CD14-positive monocyte (primary cell): ENCODE results near the gene PFDN1. TPM values are rescaled to one million over a fixed set of nuclear protein-coding genes. Genes with fewer than 3 reads are reported as not detected.

Experiments
- DNase-seq, 3 donors: peaks; one replicate each; pipeline ENCODE4 v3.0.0-alpha.2; 2011 to 2022
- H2AFZ ChIP-seq: 2 replicates; pipeline ENCODE4 v1.6.0; 2012; ENCODE audit warnings: mild to moderate bottlenecking, low read depth, low read length, inconsistent platforms; ENCODE audit not compliant: insufficient read depth, poor library complexity, severe bottlenecking
- H3K27ac ChIP-seq, 2 donors: 1 replicate in 1 of 2; 2 replicates in 1 of 2; pipeline ENCODE4 v1.5.1; 2012 to 2013; ENCODE audit warnings: low read length in 2 of 2, control low read depth in 1 of 2, inconsistent platforms in 1 of 2, low read depth in 1 of 2, mild to moderate bottlenecking in 1 of 2
- H3K27me3 ChIP-seq, 2 donors: one replicate each; pipeline versions ENCODE4 v1.6.0 to v1.6.1; 2011 to 2013; ENCODE audit warnings: low read length in 2 of 2; ENCODE audit not compliant: control insufficient read depth in 2 of 2, insufficient read depth in 2 of 2
- H3K36me3 ChIP-seq, 2 donors: replicated peaks in 1 of 2; 1 replicate in 1 of 2; 2 replicates in 1 of 2; pipeline versions ENCODE4 v1.5.1 to v1.6.1; 2012 to 2013; ENCODE audit warnings: low read length in 2 of 2, control low read depth in 1 of 2, inconsistent platforms in 1 of 2, mild to moderate bottlenecking in 1 of 2; ENCODE audit not compliant: insufficient read depth in 2 of 2, control insufficient read depth in 1 of 2
- H3K4me1 ChIP-seq, 2 donors: 1 replicate in 1 of 2; 2 replicates in 1 of 2; pipeline versions ENCODE4 v1.5.1 to v1.6.1; 2012 to 2013; ENCODE audit warnings: low read length in 2 of 2, control low read depth in 1 of 2, inconsistent platforms in 1 of 2, mild to moderate bottlenecking in 1 of 2, moderate library complexity in 1 of 2; ENCODE audit not compliant: insufficient read depth in 2 of 2, control insufficient read depth in 1 of 2
- H3K4me2 ChIP-seq: replicated peaks from 2 replicates; pipeline ENCODE3; 2012; ENCODE audit warnings: low read length, moderate library complexity, mild to moderate bottlenecking; ENCODE audit not compliant: poor library complexity, severe bottlenecking; ENCODE audit errors: extremely low read depth
- H3K4me3 ChIP-seq, 3 experiments: fragments of 200-600 bp in 1 of 3; sonication (generic) in 1 of 3; replicated peaks in 1 of 3; 1 replicate in 2 of 3; 2 replicates in 1 of 3; pipeline ENCODE4 v1.5.1; 2011 to 2013; ENCODE audit warnings: low read length in 3 of 3, mild to moderate bottlenecking in 3 of 3, control low read depth in 2 of 3, low read depth in 2 of 3, inconsistent platforms in 1 of 3, moderate library complexity in 1 of 3
- H3K79me2 ChIP-seq: 2 replicates; pipeline ENCODE4 v1.6.0; 2012; ENCODE audit warnings: mild to moderate bottlenecking, control low read depth, inconsistent platforms, low read length, moderate library complexity; ENCODE audit not compliant: insufficient read depth
- H3K9ac ChIP-seq: 2 replicates; pipeline ENCODE4 v1.6.0; 2017; ENCODE audit warnings: low read length, mild to moderate bottlenecking; ENCODE audit not compliant: insufficient read depth, poor library complexity, severe bottlenecking
- H3K9me3 ChIP-seq, 2 donors: replicated peaks in 1 of 2; 1 replicate in 1 of 2; 2 replicates in 1 of 2; pipeline versions ENCODE4 v1.5.1 to v1.6.1; 2012 to 2013; ENCODE audit warnings: low read length in 2 of 2, control low read depth in 1 of 2; ENCODE audit not compliant: control insufficient read depth in 1 of 2, insufficient read depth in 1 of 2
- H4K20me1 ChIP-seq: 2 replicates; pipeline ENCODE4 v1.6.0; 2012; ENCODE audit warnings: mild to moderate bottlenecking, low read length, control low read depth, moderate library complexity; ENCODE audit not compliant: insufficient read depth
- H3K27ac Mint-ChIP-seq, 7 donors: one replicate each; pipeline ENCODE4 v1.8.0; 2020; ENCODE audit warnings: mild to moderate bottlenecking in 7 of 7, mixed read lengths in 7 of 7, moderate library complexity in 6 of 7, inconsistent platforms in 2 of 7
- H3K27me3 Mint-ChIP-seq, 3 donors: one replicate each; pipeline ENCODE4 v1.8.0; 2021 to 2022; ENCODE audit warnings: low read depth in 3 of 3, mild to moderate bottlenecking in 3 of 3, mixed read lengths in 3 of 3, moderate library complexity in 3 of 3, inconsistent platforms in 1 of 3
- H3K36me3 Mint-ChIP-seq, 2 donors: one replicate each; pipeline ENCODE4 v1.8.0; 2020; ENCODE audit warnings: mixed read lengths in 2 of 2, inconsistent platforms in 1 of 2, mild to moderate bottlenecking in 1 of 2
- H3K4me1 Mint-ChIP-seq: one replicate; pipeline ENCODE4 v1.8.0; 2020; ENCODE audit warnings: mild to moderate bottlenecking, mixed read lengths
- H3K4me3 Mint-ChIP-seq, 2 donors: one replicate each; pipeline ENCODE4 v1.8.0; 2020; ENCODE audit warnings: mild to moderate bottlenecking in 2 of 2, mixed read lengths in 2 of 2, moderate library complexity in 1 of 2
- H3K9me3 Mint-ChIP-seq, 7 donors: one replicate each; pipeline ENCODE4 v1.8.0; 2020 to 2022; ENCODE audit warnings: mixed read lengths in 7 of 7, mild to moderate bottlenecking in 6 of 7, moderate library complexity in 6 of 7, inconsistent platforms in 2 of 7
- WGBS: methylation state at CpG from one replicate; pipeline ENCODE4 v1.1.5; 2013; ENCODE audit warnings: missing lambda C conversion rate; ENCODE audit not compliant: insufficient coverage; 5-methylcytosine and 5-hydroxymethylcytosine counted together
- intact Hi-C, 2 donors: fragments of 100-400 bp; cut with micrococcal nuclease; formaldehyde crosslinking; loops; one replicate each; pipeline versions ENCODE4 v1.15.0 to v1.15.1; 2023
- polyA plus RNA-seq, 3 donors: library from polyadenylated mRNA; depleted of rRNA in 1 of 3; unstranded in 2 of 3; stranded (reverse) in 1 of 3; fragments of 300-500 nt in 2 of 3; fragments of >200 nt in 1 of 3; fragmentation: Illumina TruSeq in 2 of 3; gene quantifications; 1 replicate in 2 of 3; 2 replicates in 1 of 3; pipeline ENCODE4 v1.2.3, GENCODE V29; 2012 to 2021
- TF ChIP-seq, protein P1 (sequence below): fragments of 200-600 bp; IDR thresholded peaks from one replicate; pipeline ENCODE4 v1.8.0; 2022; ENCODE audit warnings: antibody characterized with exemption, mild to moderate bottlenecking

Gene PFDN1
- polyA plus RNA-seq, 3 donors, result 44.7 to 105 (median 82.2) TPM

GRCh38 chr5:140284013-140284412, 18.9 kb downstream of the PFDN1 start:
- Mint-ChIP-seq H3K9me3 (no peaks in the 10 kb centered on the region), H3K27ac (peak overlapping the region; percentile 83 to 91 (median 90)), H3K36me3 (peaks cover 7 to 13% of the 10 kb centered on the region in 2 donors), H3K4me3 (no peak overlapping the region), H3K4me1 (peaks cover 18% of the 10 kb centered on the region), H3K27me3 (no peaks in the 10 kb centered on the region)
- Histone ChIP-seq H3K4me1 (peaks cover 20 to 22% of the 10 kb centered on the region in 2 donors), H3K9me3 (no peaks in the 10 kb centered on the region), H2AFZ (no peak overlapping the region), H3K4me2 (no peak overlapping the region), H4K20me1 (no peaks in the 10 kb centered on the region), H3K4me3 (no peak overlapping the region), H3K9ac (no peak overlapping the region), H3K27ac (peak overlapping the region in 1 of 2 donors; percentile 81), H3K36me3 (peaks cover 0 to 4% of the 10 kb centered on the region in 2 donors), H3K79me2 (peaks cover 74% of the 10 kb centered on the region), H3K27me3 (no peaks in the 10 kb centered on the region)
- intact Hi-C loops, result loop anchor here in 1 of 2 donors (5.0 kb wide), 1 partner anchor 37 kb away; no protein-coding TSS in a partner anchor
- no peak for DNase-seq
- WGBS, result 100% methylated on average over 1 of the region's 3 CpGs
- TF ChIP-seq, protein P1, sequence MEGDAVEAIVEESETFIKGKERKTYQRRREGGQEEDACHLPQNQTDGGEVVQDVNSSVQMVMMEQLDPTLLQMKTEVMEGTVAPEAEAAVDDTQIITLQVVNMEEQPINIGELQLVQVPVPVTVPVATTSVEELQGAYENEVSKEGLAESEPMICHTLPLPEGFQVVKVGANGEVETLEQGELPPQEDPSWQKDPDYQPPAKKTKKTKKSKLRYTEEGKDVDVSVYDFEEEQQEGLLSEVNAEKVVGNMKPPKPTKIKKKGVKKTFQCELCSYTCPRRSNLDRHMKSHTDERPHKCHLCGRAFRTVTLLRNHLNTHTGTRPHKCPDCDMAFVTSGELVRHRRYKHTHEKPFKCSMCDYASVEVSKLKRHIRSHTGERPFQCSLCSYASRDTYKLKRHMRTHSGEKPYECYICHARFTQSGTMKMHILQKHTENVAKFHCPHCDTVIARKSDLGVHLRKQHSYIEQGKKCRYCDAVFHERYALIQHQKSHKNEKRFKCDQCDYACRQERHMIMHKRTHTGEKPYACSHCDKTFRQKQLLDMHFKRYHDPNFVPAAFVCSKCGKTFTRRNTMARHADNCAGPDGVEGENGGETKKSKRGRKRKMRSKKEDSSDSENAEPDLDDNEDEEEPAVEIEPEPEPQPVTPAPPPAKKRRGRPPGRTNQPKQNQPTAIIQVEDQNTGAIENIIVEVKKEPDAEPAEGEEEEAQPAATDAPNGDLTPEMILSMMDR, result no peak

GRCh38 chr5:140282266-140282665, 20.6 kb downstream of the PFDN1 start:
- DNase-seq, result no peak
- WGBS, result no CpG with 5 or more reads among the region's 2 CpGs
- peaks cover 0 to 6% (median 3%) of the 10 kb centered on the region in 7 donors for H3K9me3 Mint-ChIP-seq
- peaks cover 22% of the 10 kb centered on the region for H3K4me1 Mint-ChIP-seq
- Histone ChIP-seq H3K4me1 (peaks cover 20 to 22% of the 10 kb centered on the region in 2 donors), H4K20me1 (no peaks in the 10 kb centered on the region), H3K27me3 (no peaks in the 10 kb centered on the region), H3K4me3 (no peak overlapping the region), H3K27ac (no peak overlapping the region), H3K9me3 (no peaks in the 10 kb centered on the region), H3K36me3 (peaks cover 0 to 4% of the 10 kb centered on the region in 2 donors), H2AFZ (no peak overlapping the region), H3K4me2 (no peak overlapping the region), H3K79me2 (peaks cover 66% of the 10 kb centered on the region), H3K9ac (no peak overlapping the region)
- intact Hi-C loops, result loop anchor here in 1 of 2 donors (5.0 kb wide), 1 partner anchor 35 kb away; no protein-coding TSS in a partner anchor
- TF ChIP-seq, protein P1, result no peak
- H3K27me3 Mint-ChIP-seq, result no peaks in the 10 kb centered on the region
- H3K4me3 Mint-ChIP-seq, result no peak overlapping the region
- peaks cover 17 to 20% of the 10 kb centered on the region in 2 donors for H3K36me3 Mint-ChIP-seq
- no peak overlapping the region for H3K27ac Mint-ChIP-seq
